ENCODE measurements around the gene MAP3K4.

DNA sequence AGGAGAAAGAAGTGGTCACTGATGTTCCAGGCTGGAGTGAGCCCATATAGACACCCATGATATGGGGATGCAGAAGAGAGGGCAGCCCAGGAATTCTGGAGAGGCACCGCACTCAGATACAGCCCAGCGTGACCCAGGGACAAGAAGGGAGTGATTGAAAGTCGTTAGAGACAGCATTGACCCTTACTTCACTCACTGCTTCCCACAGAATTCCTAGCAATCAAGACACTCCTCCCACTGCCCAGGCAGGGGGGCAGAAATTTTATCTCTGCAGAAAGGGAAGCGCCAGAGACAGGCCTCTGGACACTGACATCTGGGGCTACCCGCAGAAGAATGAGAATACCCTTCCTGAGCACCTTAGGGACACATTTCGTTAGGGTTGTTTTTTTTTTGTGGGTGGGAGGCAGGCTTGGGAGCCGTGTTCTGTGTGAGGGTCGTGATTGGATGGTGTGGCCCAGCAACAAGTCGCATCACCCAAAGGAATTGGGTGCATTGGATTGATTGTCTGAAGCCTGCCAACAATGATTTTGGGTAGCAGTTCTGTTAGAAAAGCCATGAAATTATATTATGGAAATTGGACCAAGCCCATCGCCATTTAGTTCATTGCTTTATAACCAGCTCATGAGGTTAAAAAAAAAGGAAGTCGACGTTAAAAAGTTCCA lies 45.9 kb upstream of the MAP3K4 start:
- TF ChIP-seq, protein P1, sequence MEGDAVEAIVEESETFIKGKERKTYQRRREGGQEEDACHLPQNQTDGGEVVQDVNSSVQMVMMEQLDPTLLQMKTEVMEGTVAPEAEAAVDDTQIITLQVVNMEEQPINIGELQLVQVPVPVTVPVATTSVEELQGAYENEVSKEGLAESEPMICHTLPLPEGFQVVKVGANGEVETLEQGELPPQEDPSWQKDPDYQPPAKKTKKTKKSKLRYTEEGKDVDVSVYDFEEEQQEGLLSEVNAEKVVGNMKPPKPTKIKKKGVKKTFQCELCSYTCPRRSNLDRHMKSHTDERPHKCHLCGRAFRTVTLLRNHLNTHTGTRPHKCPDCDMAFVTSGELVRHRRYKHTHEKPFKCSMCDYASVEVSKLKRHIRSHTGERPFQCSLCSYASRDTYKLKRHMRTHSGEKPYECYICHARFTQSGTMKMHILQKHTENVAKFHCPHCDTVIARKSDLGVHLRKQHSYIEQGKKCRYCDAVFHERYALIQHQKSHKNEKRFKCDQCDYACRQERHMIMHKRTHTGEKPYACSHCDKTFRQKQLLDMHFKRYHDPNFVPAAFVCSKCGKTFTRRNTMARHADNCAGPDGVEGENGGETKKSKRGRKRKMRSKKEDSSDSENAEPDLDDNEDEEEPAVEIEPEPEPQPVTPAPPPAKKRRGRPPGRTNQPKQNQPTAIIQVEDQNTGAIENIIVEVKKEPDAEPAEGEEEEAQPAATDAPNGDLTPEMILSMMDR (conservative IDR thresholded peaks at IDR 0.05; ENCODE audit: low read depth, low read length) = no peak
- TF ChIP-seq EZH2phosphoT487 (IDR thresholded peaks at IDR 0.05; ENCODE audit: borderline replicate concordance, low read length) = no peak
